HepG2 (cell line): ENCODE results near the gene NDRG3. TPM values are rescaled to one million over a fixed set of nuclear protein-coding genes. Genes with fewer than 3 reads are reported as not detected.
A peak's percentile ranks its signal among the peaks of the same experiment; 100 is the strongest.

Experiments
- CBX2 ChIP-seq, 2 experiments: fragments of 200-600 bp in 1 of 2; sonication (generic); formaldehyde crosslinking in 1 of 2; IDR thresholded peaks; 2 replicates each; pipeline versions ENCODE4 v1.7.0 to v1.8.1; 2018 to 2022; ENCODE audit warnings: low read depth in 2 of 2, low read length in 1 of 2, mild to moderate bottlenecking in 1 of 2, missing genetic modification reagents in 1 of 2
- CENPT ChIP-seq: sonication (generic); formaldehyde crosslinking; IDR thresholded peaks from 2 replicates; pipeline ENCODE4 v1.8.0; 2022; ENCODE audit warnings: low read depth, mild to moderate bottlenecking, moderate library complexity, missing genetic modification reagents
- HIVEP1 ChIP-seq: sonication (generic); formaldehyde crosslinking; IDR thresholded peaks from 2 replicates; pipeline ENCODE4 v1.4.0; 2020; ENCODE audit warnings: mild to moderate bottlenecking, missing genetic modification reagents
- IKZF4 ChIP-seq: sonication (generic); formaldehyde crosslinking; IDR thresholded peaks from 2 replicates; pipeline ENCODE4 v1.5.1; 2020; ENCODE audit warnings: borderline replicate concordance, mild to moderate bottlenecking, low read depth, missing genetic modification reagents; ENCODE audit errors: not compliant biosample characterization
- PAF1 ChIP-seq: IDR thresholded peaks from 2 replicates; pipeline ENCODE4 v1.6.1; 2016; ENCODE audit warnings: missing genetic modification reagents, missing compliant biosample characterization
- SOX13 ChIP-seq, 3 experiments: fragments of 450-650 bp in 1 of 3; sonication (generic) in 1 of 3; formaldehyde crosslinking in 1 of 3; IDR thresholded peaks in 2 of 3; conservative IDR thresholded peaks in 1 of 3; 2 replicates each; pipeline versions ENCODE4 v1.5.0 to v1.6.1; 2016 to 2020; ENCODE audit warnings: antibody characterized with exemption in 1 of 3, mild to moderate bottlenecking in 1 of 3, missing compliant biosample characterization in 1 of 3, missing genetic modification reagents in 1 of 3, moderate library complexity in 1 of 3
- TBX3 ChIP-seq: fragments of 450-650 bp; IDR thresholded peaks from 2 replicates; pipeline ENCODE4 v1.6.1; 2017; ENCODE audit warnings: antibody characterized with exemption, mild to moderate bottlenecking, inconsistent platforms, borderline replicate concordance
- ZNF317 ChIP-seq: sonication (generic); formaldehyde crosslinking; IDR thresholded peaks from 2 replicates; pipeline ENCODE4 v1.5.0; 2020; ENCODE audit warnings: mild to moderate bottlenecking, missing genetic modification reagents
- polyA plus RNA-seq, 8 experiments: library from polyadenylated mRNA; depleted of rRNA in 3 of 8; stranded (reverse) in 7 of 8; unstranded in 1 of 8; fragments of >200 nt; fragmentation: Illumina TruSeq in 4 of 8; extraction: Trizol in 4 of 8; gene quantifications; 2 replicates each; pipeline versions ENCODE4 v1.2.1 to v1.2.3, GENCODE V29; 2011 to 2016; ENCODE audit warnings: low read depth in 4 of 8, missing spikeins in 1 of 8, mixed read lengths in 1 of 8; ENCODE audit not compliant: insufficient read depth in 1 of 8
- total RNA-seq, 5 experiments: library from RNA; depleted of rRNA; stranded (reverse); fragments of >200 nt; fragmentation: Illumina TruSeq; extraction: Trizol; gene quantifications; 2 replicates each; pipeline ENCODE4 v1.2.3, GENCODE V29; 2016; ENCODE audit warnings: low read depth in 1 of 5
- TF ChIP-seq, protein P1 (sequence below): sonication (generic); formaldehyde crosslinking; IDR thresholded peaks from 2 replicates; pipeline ENCODE4 v1.8.1; 2022; ENCODE audit warnings: low read depth, mild to moderate bottlenecking, missing genetic modification reagents
- TF ChIP-seq, protein P2 (sequence below): sonication (generic); formaldehyde crosslinking; IDR thresholded peaks from 2 replicates; pipeline ENCODE4 v1.4.0; 2020; ENCODE audit warnings: mild to moderate bottlenecking, missing genetic modification reagents
- TF ChIP-seq, protein P3 (sequence below): sonication (generic); formaldehyde crosslinking; IDR thresholded peaks from 2 replicates; pipeline ENCODE4 v1.4.0; 2020; ENCODE audit warnings: missing genetic modification reagents

NDRG3 gene
- total and polyA plus RNA-seq, 2 of the 13 experiments (the other 11 are each of a cell fraction or from before 2014, with no cell fraction given) = 36.0 to 40.5 TPM

DNA sequence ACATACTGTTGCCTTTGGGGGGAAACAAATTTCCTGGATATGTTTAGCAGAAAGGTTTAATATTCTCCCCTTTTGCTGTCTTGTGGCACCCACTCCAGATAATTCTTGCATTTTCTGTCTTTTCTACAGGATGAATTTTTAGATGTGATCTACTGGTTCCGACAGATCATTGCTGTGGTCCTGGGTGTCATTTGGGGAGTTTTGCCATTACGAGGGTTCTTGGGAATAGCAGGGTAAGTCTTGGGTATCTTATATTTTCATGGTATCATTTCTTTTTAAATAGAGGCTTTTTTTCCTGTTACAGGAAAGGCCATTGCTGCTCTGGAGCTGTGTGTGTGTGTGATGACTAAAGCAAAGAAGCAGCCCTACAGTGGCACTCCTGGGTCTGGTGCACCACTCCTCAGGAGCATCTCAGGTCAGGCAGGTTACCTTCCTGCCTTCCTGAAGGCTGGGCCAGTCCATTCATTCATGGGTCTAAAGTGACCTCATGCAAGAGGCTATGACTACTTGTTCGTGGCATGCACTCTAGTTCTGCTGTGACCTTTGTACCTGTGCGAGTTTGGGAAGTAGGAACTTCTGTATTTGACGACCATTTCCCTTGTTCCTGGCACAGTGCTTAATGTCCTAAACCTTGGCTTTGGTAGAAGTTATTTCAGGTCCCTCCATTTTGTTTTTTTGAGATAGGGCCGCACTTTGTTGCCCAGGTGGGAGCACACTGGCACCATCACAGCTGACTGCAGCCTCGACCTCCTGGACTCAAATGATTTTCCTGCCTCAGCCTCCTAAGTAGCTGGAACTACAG lies 138.1 kb downstream of the NDRG3 start (continued):
- TF ChIP-seq, protein P1, sequence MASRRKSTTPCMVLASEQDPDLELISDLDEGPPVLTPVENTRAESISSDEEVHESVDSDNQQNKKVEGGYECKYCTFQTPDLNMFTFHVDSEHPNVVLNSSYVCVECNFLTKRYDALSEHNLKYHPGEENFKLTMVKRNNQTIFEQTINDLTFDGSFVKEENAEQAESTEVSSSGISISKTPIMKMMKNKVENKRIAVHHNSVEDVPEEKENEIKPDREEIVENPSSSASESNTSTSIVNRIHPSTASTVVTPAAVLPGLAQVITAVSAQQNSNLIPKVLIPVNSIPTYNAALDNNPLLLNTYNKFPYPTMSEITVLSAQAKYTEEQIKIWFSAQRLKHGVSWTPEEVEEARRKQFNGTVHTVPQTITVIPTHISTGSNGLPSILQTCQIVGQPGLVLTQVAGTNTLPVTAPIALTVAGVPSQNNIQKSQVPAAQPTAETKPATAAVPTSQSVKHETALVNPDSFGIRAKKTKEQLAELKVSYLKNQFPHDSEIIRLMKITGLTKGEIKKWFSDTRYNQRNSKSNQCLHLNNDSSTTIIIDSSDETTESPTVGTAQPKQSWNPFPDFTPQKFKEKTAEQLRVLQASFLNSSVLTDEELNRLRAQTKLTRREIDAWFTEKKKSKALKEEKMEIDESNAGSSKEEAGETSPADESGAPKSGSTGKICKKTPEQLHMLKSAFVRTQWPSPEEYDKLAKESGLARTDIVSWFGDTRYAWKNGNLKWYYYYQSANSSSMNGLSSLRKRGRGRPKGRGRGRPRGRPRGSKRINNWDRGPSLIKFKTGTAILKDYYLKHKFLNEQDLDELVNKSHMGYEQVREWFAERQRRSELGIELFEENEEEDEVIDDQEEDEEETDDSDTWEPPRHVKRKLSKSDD = peak; percentile 94; the same call in 1 of the 2 replicates
- TF ChIP-seq HIVEP1 (CRISPR knock-in tag) = no peak
- TF ChIP-seq PAF1 (CRISPR knock-in tag) = no peak
- TF ChIP-seq CENPT (CRISPR knock-in tag) = 0 out of 2 replicates have a peak, but pooled peaks have one; percentile 56
- no peak for TF ChIP-seq SOX13 (IDR thresholded peaks at IDR 0.05)
- peak in 1 of 2 experiments; percentile 65; a peak in 2 of 4 replicates for TF ChIP-seq SOX13 (CRISPR knock-in tag; conservative IDR thresholded peaks at IDR 0.05 in 1 of 2, IDR thresholded peaks at IDR 0.05 in 1 of 2)
- TF ChIP-seq, protein P2, sequence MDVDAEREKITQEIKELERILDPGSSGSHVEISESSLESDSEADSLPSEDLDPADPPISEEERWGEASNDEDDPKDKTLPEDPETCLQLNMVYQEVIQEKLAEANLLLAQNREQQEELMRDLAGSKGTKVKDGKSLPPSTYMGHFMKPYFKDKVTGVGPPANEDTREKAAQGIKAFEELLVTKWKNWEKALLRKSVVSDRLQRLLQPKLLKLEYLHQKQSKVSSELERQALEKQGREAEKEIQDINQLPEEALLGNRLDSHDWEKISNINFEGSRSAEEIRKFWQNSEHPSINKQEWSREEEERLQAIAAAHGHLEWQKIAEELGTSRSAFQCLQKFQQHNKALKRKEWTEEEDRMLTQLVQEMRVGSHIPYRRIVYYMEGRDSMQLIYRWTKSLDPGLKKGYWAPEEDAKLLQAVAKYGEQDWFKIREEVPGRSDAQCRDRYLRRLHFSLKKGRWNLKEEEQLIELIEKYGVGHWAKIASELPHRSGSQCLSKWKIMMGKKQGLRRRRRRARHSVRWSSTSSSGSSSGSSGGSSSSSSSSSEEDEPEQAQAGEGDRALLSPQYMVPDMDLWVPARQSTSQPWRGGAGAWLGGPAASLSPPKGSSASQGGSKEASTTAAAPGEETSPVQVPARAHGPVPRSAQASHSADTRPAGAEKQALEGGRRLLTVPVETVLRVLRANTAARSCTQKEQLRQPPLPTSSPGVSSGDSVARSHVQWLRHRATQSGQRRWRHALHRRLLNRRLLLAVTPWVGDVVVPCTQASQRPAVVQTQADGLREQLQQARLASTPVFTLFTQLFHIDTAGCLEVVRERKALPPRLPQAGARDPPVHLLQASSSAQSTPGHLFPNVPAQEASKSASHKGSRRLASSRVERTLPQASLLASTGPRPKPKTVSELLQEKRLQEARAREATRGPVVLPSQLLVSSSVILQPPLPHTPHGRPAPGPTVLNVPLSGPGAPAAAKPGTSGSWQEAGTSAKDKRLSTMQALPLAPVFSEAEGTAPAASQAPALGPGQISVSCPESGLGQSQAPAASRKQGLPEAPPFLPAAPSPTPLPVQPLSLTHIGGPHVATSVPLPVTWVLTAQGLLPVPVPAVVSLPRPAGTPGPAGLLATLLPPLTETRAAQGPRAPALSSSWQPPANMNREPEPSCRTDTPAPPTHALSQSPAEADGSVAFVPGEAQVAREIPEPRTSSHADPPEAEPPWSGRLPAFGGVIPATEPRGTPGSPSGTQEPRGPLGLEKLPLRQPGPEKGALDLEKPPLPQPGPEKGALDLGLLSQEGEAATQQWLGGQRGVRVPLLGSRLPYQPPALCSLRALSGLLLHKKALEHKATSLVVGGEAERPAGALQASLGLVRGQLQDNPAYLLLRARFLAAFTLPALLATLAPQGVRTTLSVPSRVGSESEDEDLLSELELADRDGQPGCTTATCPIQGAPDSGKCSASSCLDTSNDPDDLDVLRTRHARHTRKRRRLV (CRISPR knock-in tag) = no peak
- TF ChIP-seq IKZF4 (CRISPR knock-in tag) = no peak
- no peak for TF ChIP-seq CBX2 (IDR thresholded peaks at IDR 0.05; ENCODE audit: low read depth, low read length)
- TF ChIP-seq CBX2 (CRISPR knock-in tag; IDR thresholded peaks at IDR 0.05; ENCODE audit: low read depth) = no peak
- TF ChIP-seq ZNF317 = no peak
- TF ChIP-seq, protein P3, sequence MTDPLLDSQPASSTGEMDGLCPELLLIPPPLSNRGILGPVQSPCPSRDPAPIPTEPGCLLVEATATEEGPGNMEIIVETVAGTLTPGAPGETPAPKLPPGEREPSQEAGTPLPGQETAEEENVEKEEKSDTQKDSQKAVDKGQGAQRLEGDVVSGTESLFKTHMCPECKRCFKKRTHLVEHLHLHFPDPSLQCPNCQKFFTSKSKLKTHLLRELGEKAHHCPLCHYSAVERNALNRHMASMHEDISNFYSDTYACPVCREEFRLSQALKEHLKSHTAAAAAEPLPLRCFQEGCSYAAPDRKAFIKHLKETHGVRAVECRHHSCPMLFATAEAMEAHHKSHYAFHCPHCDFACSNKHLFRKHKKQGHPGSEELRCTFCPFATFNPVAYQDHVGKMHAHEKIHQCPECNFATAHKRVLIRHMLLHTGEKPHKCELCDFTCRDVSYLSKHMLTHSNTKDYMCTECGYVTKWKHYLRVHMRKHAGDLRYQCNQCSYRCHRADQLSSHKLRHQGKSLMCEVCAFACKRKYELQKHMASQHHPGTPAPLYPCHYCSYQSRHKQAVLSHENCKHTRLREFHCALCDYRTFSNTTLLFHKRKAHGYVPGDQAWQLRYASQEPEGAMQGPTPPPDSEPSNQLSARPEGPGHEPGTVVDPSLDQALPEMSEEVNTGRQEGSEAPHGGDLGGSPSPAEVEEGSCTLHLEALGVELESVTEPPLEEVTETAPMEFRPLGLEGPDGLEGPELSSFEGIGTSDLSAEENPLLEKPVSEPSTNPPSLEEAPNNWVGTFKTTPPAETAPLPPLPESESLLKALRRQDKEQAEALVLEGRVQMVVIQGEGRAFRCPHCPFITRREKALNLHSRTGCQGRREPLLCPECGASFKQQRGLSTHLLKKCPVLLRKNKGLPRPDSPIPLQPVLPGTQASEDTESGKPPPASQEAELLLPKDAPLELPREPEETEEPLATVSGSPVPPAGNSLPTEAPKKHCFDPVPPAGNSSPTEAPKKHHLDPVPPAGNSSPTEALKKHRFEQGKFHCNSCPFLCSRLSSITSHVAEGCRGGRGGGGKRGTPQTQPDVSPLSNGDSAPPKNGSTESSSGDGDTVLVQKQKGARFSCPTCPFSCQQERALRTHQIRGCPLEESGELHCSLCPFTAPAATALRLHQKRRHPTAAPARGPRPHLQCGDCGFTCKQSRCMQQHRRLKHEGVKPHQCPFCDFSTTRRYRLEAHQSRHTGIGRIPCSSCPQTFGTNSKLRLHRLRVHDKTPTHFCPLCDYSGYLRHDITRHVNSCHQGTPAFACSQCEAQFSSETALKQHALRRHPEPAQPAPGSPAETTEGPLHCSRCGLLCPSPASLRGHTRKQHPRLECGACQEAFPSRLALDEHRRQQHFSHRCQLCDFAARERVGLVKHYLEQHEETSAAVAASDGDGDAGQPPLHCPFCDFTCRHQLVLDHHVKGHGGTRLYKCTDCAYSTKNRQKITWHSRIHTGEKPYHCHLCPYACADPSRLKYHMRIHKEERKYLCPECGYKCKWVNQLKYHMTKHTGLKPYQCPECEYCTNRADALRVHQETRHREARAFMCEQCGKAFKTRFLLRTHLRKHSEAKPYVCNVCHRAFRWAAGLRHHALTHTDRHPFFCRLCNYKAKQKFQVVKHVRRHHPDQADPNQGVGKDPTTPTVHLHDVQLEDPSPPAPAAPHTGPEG = no peak
- TF ChIP-seq TBX3 = no peak
